GM18507 (cell line): ENCODE measurements around the gene PRKCE.

Source experiments
- DNase-seq: peaks from one replicate; pipeline ENCODE4 v3.0.0; 2011; ENCODE audit warnings: low read depth; ENCODE audit not compliant: insufficient read length; ENCODE audit errors: extremely low spot score
- FAIRE-seq: peaks from 2 replicates; lab custom pipeline; 2011; peaks lifted over from hg19 to GRCh38; lab: Jason Lieb, UNC

PRKCE gene

GRCh38 chr2:46167924-46168323, 516.4 kb downstream of the PRKCE start:
- FAIRE-seq (no peak), DNase-seq (no peak)

- no peak for DNase-seq
- FAIRE-seq: no peak
Observed at GRCh38 chr2:46169467-46169866, 518.0 kb downstream of the PRKCE start.

- FAIRE-seq (no peak), DNase-seq (no peak)
Observed at GRCh38 chr2:46170026-46170425, 518.6 kb downstream of the PRKCE start.

- no peak for FAIRE-seq
Observed at GRCh38 chr2:46170611-46171350, 519.3 kb downstream of the PRKCE start.

GRCh38 chr2:46171411-46171953, 520.0 kb downstream of the PRKCE start:
- DNase-seq (no peak), FAIRE-seq (no peak)

More at GRCh38 chr2:46170611-46171350, 519.3 kb downstream of the PRKCE start:
- no peak for DNase-seq

GRCh38 chr2:46171996-46172546, 520.6 kb downstream of the PRKCE start:
- no peak for DNase-seq

GRCh38 chr2:46173030-46173429, 521.6 kb downstream of the PRKCE start:
- DNase-seq: no peak
- FAIRE-seq: no peak

More at GRCh38 chr2:46171996-46172546, 520.6 kb downstream of the PRKCE start:
- no peak for FAIRE-seq

- no peak for FAIRE-seq
- no peak for DNase-seq
Observed at GRCh38 chr2:46173636-46174250, 522.3 kb downstream of the PRKCE start.

GRCh38 chr2:46174345-46175170, 523.1 kb downstream of the PRKCE start:
- no peak for DNase-seq
- no peak for FAIRE-seq

- DNase-seq: no peak
- no peak for FAIRE-seq
Observed at GRCh38 chr2:46175419-46175818, 523.9 kb downstream of the PRKCE start.

- no peak for FAIRE-seq
- no peak for DNase-seq
Observed at GRCh38 chr2:46177461-46178089, 526.1 kb downstream of the PRKCE start.

- no peak for FAIRE-seq
- no peak for DNase-seq
Observed at GRCh38 chr2:46179037-46179621, 527.7 kb downstream of the PRKCE start.

- FAIRE-seq (no peak), DNase-seq (no peak)
Observed at GRCh38 chr2:46180189-46180588, 528.7 kb downstream of the PRKCE start.

- FAIRE-seq: no peak
Observed at GRCh38 chr2:46181306-46181705, 529.8 kb downstream of the PRKCE start.

GRCh38 chr2:46181789-46182530, 530.5 kb downstream of the PRKCE start:
- no peak for DNase-seq
- FAIRE-seq: no peak

More at GRCh38 chr2:46181306-46181705, 529.8 kb downstream of the PRKCE start:
- DNase-seq: no peak

- DNase-seq (no peak), FAIRE-seq (no peak)
Observed at GRCh38 chr2:46183426-46183825, 532.0 kb downstream of the PRKCE start.

- FAIRE-seq (no peak), DNase-seq (no peak)
Observed at GRCh38 chr2:46184794-46185583, 533.5 kb downstream of the PRKCE start.
